ENCODE measurements around the gene LSAMP.

DNA sequence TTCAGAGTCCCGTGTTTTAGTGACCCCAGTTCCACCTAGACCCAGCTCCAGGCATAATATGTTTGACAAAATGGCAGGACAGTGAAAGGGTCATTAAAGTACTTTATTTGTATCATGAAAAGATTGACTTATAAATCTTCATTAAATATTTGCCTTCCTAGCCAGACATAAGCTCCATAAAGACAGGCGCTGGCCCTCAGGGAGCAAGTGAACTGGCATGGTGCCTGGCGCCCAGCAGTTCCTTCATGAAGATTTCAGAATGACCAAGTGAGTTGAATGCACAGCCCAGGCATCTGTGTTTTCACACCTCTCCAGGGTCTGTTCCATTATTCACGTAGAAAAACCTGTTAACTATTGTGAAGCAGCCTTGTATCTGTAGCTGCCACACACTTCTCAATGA, 655.8 kb downstream of the LSAMP start:
- TF ChIP-seq EZH2 (IDR thresholded peaks at IDR 0.05; ENCODE audit: low read depth), result no peak
- TF ChIP-seq, protein P1, sequence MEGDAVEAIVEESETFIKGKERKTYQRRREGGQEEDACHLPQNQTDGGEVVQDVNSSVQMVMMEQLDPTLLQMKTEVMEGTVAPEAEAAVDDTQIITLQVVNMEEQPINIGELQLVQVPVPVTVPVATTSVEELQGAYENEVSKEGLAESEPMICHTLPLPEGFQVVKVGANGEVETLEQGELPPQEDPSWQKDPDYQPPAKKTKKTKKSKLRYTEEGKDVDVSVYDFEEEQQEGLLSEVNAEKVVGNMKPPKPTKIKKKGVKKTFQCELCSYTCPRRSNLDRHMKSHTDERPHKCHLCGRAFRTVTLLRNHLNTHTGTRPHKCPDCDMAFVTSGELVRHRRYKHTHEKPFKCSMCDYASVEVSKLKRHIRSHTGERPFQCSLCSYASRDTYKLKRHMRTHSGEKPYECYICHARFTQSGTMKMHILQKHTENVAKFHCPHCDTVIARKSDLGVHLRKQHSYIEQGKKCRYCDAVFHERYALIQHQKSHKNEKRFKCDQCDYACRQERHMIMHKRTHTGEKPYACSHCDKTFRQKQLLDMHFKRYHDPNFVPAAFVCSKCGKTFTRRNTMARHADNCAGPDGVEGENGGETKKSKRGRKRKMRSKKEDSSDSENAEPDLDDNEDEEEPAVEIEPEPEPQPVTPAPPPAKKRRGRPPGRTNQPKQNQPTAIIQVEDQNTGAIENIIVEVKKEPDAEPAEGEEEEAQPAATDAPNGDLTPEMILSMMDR (conservative IDR thresholded peaks at IDR 0.05), result no peak

Measured in PC-9 (cell line).